Endothelial cell of umbilical vein (primary cell): ENCODE results near the gene PIP4K2C. TPM values are rescaled to one million over a fixed set of nuclear protein-coding genes. Genes with fewer than 3 reads are reported as not detected.

Experiments
- BruUV-seq: library from RNA; stranded (reverse); fragments of 400-500 nt; replicated peaks from 2 replicates; lab custom pipeline; 2021; lab: Mats Ljungman, UMichigan
- CTCF ChIA-PET: fragments of 300-600, 350-600 bp; sonication (Branson Sonifier 250); formaldehyde crosslinking; loops from one replicate; lab custom pipeline; 2021; ENCODE audit warnings: antibody characterized with exemption, inconsistent platforms; lab: Charles Lee
- POLR2A ChIA-PET: fragments of 300-600, 350-600 bp; sonication (Branson Sonifier 250); formaldehyde crosslinking; loops from one replicate; lab custom pipeline; 2021; ENCODE audit warnings: antibody characterized with exemption, inconsistent platforms; lab: Charles Lee
- DNase-seq: peaks from one replicate; pipeline ENCODE4 v3.0.0-alpha.2; 2011; ENCODE audit warnings: low read depth, low spot score
- FAIRE-seq: peaks from 2 replicates; lab custom pipeline; 2011; peaks lifted over from hg19 to GRCh38; lab: Jason Lieb, UNC
- H2AFZ ChIP-seq: 2 replicates; pipeline ENCODE4 v1.6.0; 2012; ENCODE audit warnings: low read depth, low read length, control low read depth, inconsistent platforms
- H3K27ac ChIP-seq: 2 replicates; pipeline ENCODE4 v1.5.1; 2011; ENCODE audit warnings: low read depth, mild to moderate bottlenecking, control low read depth, low read length, moderate library complexity; ENCODE audit not compliant: insufficient read depth
- H3K27me3 ChIP-seq, 2 experiments: 2 replicates each; pipeline versions ENCODE4 v1.6.0 to v1.6.1; 2011; ENCODE audit warnings: low read length in 2 of 2, mixed read lengths in 1 of 2; ENCODE audit not compliant: control insufficient read depth in 2 of 2, insufficient read depth in 2 of 2
- H3K36me3 ChIP-seq, 2 experiments: 2 replicates in 1 of 2; 3 replicates in 1 of 2; pipeline ENCODE4 v1.5.1; 2011; ENCODE audit warnings: low read length in 2 of 2, mild to moderate bottlenecking in 1 of 2, moderate library complexity in 1 of 2; ENCODE audit not compliant: control insufficient read depth in 2 of 2, insufficient read depth in 2 of 2; ENCODE audit errors: extremely low read depth in 1 of 2
- H3K4me1 ChIP-seq: 3 replicates; pipeline ENCODE4 v1.5.1; 2011; ENCODE audit warnings: mild to moderate bottlenecking, low read length; ENCODE audit not compliant: control insufficient read depth, insufficient read depth; ENCODE audit errors: extremely low read depth
- H3K4me2 ChIP-seq: 2 replicates; pipeline ENCODE4 v1.6.1; 2011; ENCODE audit warnings: low read length, control low read depth, mixed read lengths; ENCODE audit not compliant: insufficient read depth
- H3K4me3 ChIP-seq, 3 experiments: fragments of 200-600 bp in 1 of 3; sonication (generic), shearing (Covaris generic) in 1 of 3; replicated peaks in 1 of 3; 2 replicates each; pipeline ENCODE4 v1.5.1; 2011 to 2016; ENCODE audit warnings: control low read depth in 3 of 3, low read length in 3 of 3, mild to moderate bottlenecking in 2 of 3, inconsistent platforms in 1 of 3, low read depth in 1 of 3, moderate library complexity in 1 of 3; ENCODE audit not compliant: insufficient read depth in 1 of 3
- H3K79me2 ChIP-seq: 2 replicates; pipeline ENCODE4 v1.6.0; 2012; ENCODE audit warnings: low read length, inconsistent platforms; ENCODE audit not compliant: control insufficient read depth, insufficient read depth
- H3K9ac ChIP-seq: replicated peaks from 2 replicates; pipeline ENCODE3; 2011; ENCODE audit warnings: low read length, control low read depth; ENCODE audit not compliant: insufficient read depth; ENCODE audit errors: extremely low read depth
- H3K9me1 ChIP-seq: replicated peaks from 3 replicates; pipeline ENCODE4 v1.6.0; 2011; ENCODE audit warnings: mild to moderate bottlenecking, low read length; ENCODE audit not compliant: control insufficient read depth, insufficient read depth; ENCODE audit errors: extremely low read depth
- H3K9me3 ChIP-seq: replicated peaks from 2 replicates; pipeline ENCODE4 v1.5.1; 2012; ENCODE audit warnings: low read length, inconsistent platforms; ENCODE audit not compliant: control insufficient read depth, insufficient read depth
- H4K20me1 ChIP-seq: replicated peaks from 2 replicates; pipeline ENCODE3; 2011; ENCODE audit warnings: mild to moderate bottlenecking, low read length; ENCODE audit not compliant: control insufficient read depth, insufficient read depth; ENCODE audit errors: extremely low read depth
- CTCF ChIP-seq, 2 donors: IDR thresholded peaks; 1 replicate in 1 of 2; 2 replicates in 1 of 2; pipeline ENCODE4 v1.5.1; 2011; ENCODE audit warnings: low read length in 2 of 2, mild to moderate bottlenecking in 2 of 2, moderate library complexity in 2 of 2, control low read depth in 1 of 2, inconsistent platforms in 1 of 2, low read depth in 1 of 2; ENCODE audit not compliant: insufficient read depth in 1 of 2; ENCODE audit errors: extremely low read depth in 1 of 2
- EZH2 ChIP-seq: IDR thresholded peaks from 2 replicates; pipeline ENCODE4 v1.6.1; 2012; ENCODE audit warnings: borderline replicate concordance, low read depth, mild to moderate bottlenecking, moderate library complexity, low read length, inconsistent platforms; ENCODE audit not compliant: severe bottlenecking
- FOS ChIP-seq: IDR thresholded peaks from 2 replicates; pipeline ENCODE4 v1.6.1; 2011; ENCODE audit warnings: mild to moderate bottlenecking, low read length, moderate library complexity, borderline replicate concordance; ENCODE audit not compliant: insufficient read depth
- GATA2 ChIP-seq: IDR thresholded peaks from 2 replicates; pipeline ENCODE4 v1.7.0; 2011; ENCODE audit warnings: low read depth, mild to moderate bottlenecking, moderate library complexity, mixed read lengths, low read length; ENCODE audit not compliant: insufficient read length, insufficient read depth
- JUN ChIP-seq: IDR thresholded peaks from 2 replicates; pipeline ENCODE4 v1.6.1; 2011; ENCODE audit warnings: borderline replicate concordance, low read depth; ENCODE audit not compliant: insufficient read length, insufficient read depth
- MAX ChIP-seq: IDR thresholded peaks from 2 replicates; pipeline ENCODE4 v1.6.1; 2011; ENCODE audit not compliant: insufficient read depth, insufficient read length
- MYC ChIP-seq: IDR thresholded peaks from one replicate; pipeline ENCODE4 v1.6.1; 2011; ENCODE audit warnings: mild to moderate bottlenecking, low read depth, low read length
- POLR2A ChIP-seq: IDR thresholded peaks from 2 replicates; pipeline ENCODE4 v1.6.1; 2012; ENCODE audit warnings: low read depth, mild to moderate bottlenecking, control low read depth, low read length
- POLR2AphosphoS5 ChIP-seq: IDR thresholded peaks from 2 replicates; pipeline ENCODE4 v1.6.1; 2012; ENCODE audit warnings: low read depth, mild to moderate bottlenecking, control low read depth, low read length, moderate library complexity; ENCODE audit not compliant: insufficient read depth
- dilution Hi-C: fragments of 300-500 bp; cut with MboI; formaldehyde crosslinking; loops from one replicate; pipeline ENCODE4 v1.15.0; 2019; ENCODE audit warnings: low sequenced_read_pairs; ENCODE audit not compliant: extremely low pct_ligation_motif_present
- intact Hi-C: fragments of 100-400 bp; cut with micrococcal nuclease; formaldehyde crosslinking; loops from one replicate; pipeline ENCODE4 v1.10.0; 2022
- polyA plus RNA-seq, 4 experiments: library from polyadenylated mRNA; depleted of rRNA in 3 of 4; stranded (reverse) in 3 of 4; unstranded in 1 of 4; fragments of >200 nt; gene quantifications; 2 replicates each; pipeline versions ENCODE4 v1.2.1 to v1.2.3, GENCODE V29; 2011 to 2012; ENCODE audit warnings: missing spikeins in 1 of 4
- total RNA-seq: library from RNA; stranded (reverse); gene quantifications from 2 replicates; pipeline ENCODE4 v1.2.3, GENCODE V29; 2021

PIP4K2C gene
- total and polyA plus RNA-seq, 2 donors (not counting 3 experiments of a cell fraction or from before 2014, with no cell fraction given): 10.5 to 11.5 TPM

GRCh38 chr12:57584690-57585089, 6.3 kb upstream of the PIP4K2C start:
- H3K4me1 ChIP-seq: no peaks in the 10 kb centered on the region
- CTCF ChIA-PET: interaction anchor here (1.2 to 6.0 kb wide), 10 partner anchors 8 to 53 kb away, joined by 3 to 126 read pairs (median 24); partner anchors contain the start of genes ARHGEF25 and B4GALNT1
- intact Hi-C loops: no loop called here
- no peaks in the 10 kb centered on the region for H3K9me3 ChIP-seq
- H3K9ac ChIP-seq: no peak overlapping the region
- peaks cover 18 to 25% of the 10 kb centered on the region in 2 experiments for H3K27me3 ChIP-seq
- no peaks in the 10 kb centered on the region for H3K9me1 ChIP-seq
- no peaks in the 10 kb centered on the region for H3K36me3 ChIP-seq
- BruUV-seq: no TSS peak
- FAIRE-seq: no peak
- POLR2A ChIA-PET: interaction anchor here (0.7 kb wide), 1 partner anchor 22 kb away, joined by 4 read pairs; no protein-coding TSS in a partner anchor
- TF ChIP-seq MYC (no peak), CTCF (IDR thresholded peaks at IDR 0.05; ENCODE audit: extremely low read depth in 1 of 2, insufficient read depth in 1 of 2, low read depth in 1 of 2, low read length in 2 of 2) (no peak), FOS (no peak)
- no peak overlapping the region for H2AFZ ChIP-seq
- H3K27ac ChIP-seq: no peak overlapping the region
- no peak overlapping the region for H3K4me2 ChIP-seq
- dilution Hi-C loops: no loop called here
- no peaks in the 10 kb centered on the region for H4K20me1 ChIP-seq
- no peak overlapping the region for H3K4me3 ChIP-seq
- no peak for DNase-seq
- no peaks in the 10 kb centered on the region for H3K79me2 ChIP-seq

GRCh38 chr12:57585156-57585555, 5.8 kb upstream of the PIP4K2C start:
- H3K9me1 ChIP-seq: no peaks in the 10 kb centered on the region
- H3K27me3 ChIP-seq: peaks cover 18 to 25% of the 10 kb centered on the region in 2 experiments
- H3K27ac ChIP-seq: no peak overlapping the region
- H2AFZ ChIP-seq: no peak overlapping the region
- ChIA-PET POLR2A (interaction anchor here (0.7 kb wide), 3 partner anchors 22 to 91 kb away, joined by 4 to 5 read pairs (median 4); no protein-coding TSS in a partner anchor), CTCF (interaction anchor here (1.0 to 6.0 kb wide), 11 partner anchors 8 to 52 kb away, joined by 3 to 126 read pairs (median 21); partner anchors contain the start of genes ARHGEF25 and B4GALNT1)
- no peaks in the 10 kb centered on the region for H4K20me1 ChIP-seq
- no TSS peak for BruUV-seq
- DNase-seq: no peak
- no peak overlapping the region for H3K9ac ChIP-seq
- no peak overlapping the region for H3K4me3 ChIP-seq
- FAIRE-seq: no peak
- H3K4me1 ChIP-seq: no peaks in the 10 kb centered on the region
- H3K36me3 ChIP-seq: no peaks in the 10 kb centered on the region
- intact Hi-C loops: no loop called here
- TF ChIP-seq FOS (no peak), CTCF (IDR thresholded peaks at IDR 0.05; ENCODE audit: extremely low read depth in 1 of 2, insufficient read depth in 1 of 2, low read depth in 1 of 2, low read length in 2 of 2) (no peak), MYC (no peak), GATA2 (no peak), MAX (no peak), POLR2AphosphoS5 (no peak), JUN (no peak), POLR2A (no peak), EZH2 (no peak)
- H3K79me2 ChIP-seq: no peaks in the 10 kb centered on the region
- dilution Hi-C loops: no loop called here
- H3K4me2 ChIP-seq: no peak overlapping the region
- no peaks in the 10 kb centered on the region for H3K9me3 ChIP-seq
